ENCODE data around the gene MAZ.
A peak's percentile ranks its signal among the peaks of the same experiment; 100 is the strongest.

The MAZ gene

DNA sequence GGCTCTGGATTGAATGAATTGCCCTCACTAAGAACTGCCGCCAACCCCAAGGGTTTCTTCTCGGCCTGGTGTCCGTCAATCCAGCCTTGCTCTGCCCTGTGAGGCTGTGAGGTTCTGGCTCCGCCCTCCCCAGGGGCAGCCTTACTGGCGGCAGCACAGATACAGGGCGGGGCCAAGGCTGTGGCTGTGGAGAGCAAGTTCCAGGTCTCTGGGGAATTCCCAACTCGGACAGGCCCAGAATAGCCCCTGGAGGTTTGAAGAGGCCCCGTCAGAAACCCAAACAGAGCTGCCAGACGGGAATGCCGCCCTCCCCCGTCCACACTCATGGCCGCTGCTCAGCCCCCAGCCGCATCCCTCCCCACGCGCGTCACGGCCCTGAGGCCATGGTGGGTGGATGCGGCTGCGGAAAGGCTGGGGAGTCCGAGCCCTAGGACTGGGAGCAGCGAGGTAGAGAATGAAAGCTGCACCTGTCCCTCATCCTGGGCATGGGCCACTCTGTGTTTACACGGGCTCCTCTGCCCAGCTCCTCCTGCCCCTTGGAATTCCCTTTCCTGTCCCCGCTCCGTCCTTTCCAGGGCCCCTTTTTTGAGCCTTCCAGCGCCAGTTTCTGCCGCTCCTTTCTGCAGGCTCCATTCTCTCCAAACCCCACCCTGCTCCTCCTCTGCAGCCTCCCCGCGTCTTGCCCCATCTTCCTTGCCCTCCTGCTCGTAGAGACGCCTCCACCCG, 5.0 kb downstream of the MAZ start:
- peak; percentile 92 for DNase-seq (ENCODE audit: low spot score)
- TF ChIP-seq, protein P1, sequence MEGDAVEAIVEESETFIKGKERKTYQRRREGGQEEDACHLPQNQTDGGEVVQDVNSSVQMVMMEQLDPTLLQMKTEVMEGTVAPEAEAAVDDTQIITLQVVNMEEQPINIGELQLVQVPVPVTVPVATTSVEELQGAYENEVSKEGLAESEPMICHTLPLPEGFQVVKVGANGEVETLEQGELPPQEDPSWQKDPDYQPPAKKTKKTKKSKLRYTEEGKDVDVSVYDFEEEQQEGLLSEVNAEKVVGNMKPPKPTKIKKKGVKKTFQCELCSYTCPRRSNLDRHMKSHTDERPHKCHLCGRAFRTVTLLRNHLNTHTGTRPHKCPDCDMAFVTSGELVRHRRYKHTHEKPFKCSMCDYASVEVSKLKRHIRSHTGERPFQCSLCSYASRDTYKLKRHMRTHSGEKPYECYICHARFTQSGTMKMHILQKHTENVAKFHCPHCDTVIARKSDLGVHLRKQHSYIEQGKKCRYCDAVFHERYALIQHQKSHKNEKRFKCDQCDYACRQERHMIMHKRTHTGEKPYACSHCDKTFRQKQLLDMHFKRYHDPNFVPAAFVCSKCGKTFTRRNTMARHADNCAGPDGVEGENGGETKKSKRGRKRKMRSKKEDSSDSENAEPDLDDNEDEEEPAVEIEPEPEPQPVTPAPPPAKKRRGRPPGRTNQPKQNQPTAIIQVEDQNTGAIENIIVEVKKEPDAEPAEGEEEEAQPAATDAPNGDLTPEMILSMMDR (IDR thresholded peaks at IDR 0.05; ENCODE audit: borderline replicate concordance, control extremely low read depth, extremely low read depth, insufficient read depth, missing control alignments), result no peak
- in situ Hi-C loops (cut with MboI; ENCODE audit: low sequenced_read_pairs, unreplicated experiment), result no loop called here

DNA sequence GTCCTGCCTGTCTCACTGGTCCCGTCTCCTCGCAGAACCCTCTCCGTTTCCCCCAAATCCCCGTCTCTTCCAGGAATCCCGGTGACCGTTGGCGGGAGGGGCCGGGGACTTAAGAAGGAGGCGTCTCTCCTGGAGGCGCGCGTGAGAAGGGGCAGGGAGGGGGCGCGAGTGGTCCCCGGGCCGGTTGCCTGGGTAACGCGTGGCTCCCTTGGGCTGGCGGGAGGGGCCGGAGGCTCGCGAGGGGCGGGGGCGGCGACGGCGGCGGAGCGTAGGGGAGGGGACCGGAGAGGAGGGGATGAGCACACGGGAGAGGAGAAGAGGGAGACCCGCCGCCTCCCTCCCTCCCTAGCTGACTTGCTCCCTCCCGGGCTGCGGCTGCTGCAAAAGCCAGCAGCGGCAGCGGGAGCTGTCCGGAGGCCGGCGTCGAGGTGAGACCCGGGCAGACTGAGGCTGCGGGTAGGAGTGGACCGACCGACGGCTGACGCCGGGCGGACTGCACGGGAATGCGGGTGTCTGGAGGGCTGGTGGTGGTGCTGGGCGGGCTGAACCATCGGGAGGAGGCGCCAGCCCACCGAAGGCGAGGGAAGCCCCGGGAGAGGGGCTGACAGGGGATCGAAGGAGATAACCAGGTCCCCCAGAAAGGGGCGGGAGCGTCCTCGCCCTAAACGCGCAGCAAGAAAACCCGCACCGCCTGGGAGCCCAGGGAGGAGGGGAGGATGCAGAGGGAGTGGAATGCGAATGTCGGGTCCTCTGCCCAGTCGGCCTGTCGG, 5.8 kb downstream of the MAZ start, which contains the start of gene PRRT2:
TSS of gene PRRT2 (plus strand) at position 298 of the 770 bp plus-strand sequence. CDS start 862 bp downstream, outside the sequence.
- in situ Hi-C loops (cut with MboI; ENCODE audit: low sequenced_read_pairs, unreplicated experiment), result no loop called here
- TF ChIP-seq, protein P1 (IDR thresholded peaks at IDR 0.05; ENCODE audit: borderline replicate concordance, control extremely low read depth, extremely low read depth, insufficient read depth, missing control alignments), result no peak
- peak; percentile 65 for DNase-seq (ENCODE audit: low spot score)

DNA sequence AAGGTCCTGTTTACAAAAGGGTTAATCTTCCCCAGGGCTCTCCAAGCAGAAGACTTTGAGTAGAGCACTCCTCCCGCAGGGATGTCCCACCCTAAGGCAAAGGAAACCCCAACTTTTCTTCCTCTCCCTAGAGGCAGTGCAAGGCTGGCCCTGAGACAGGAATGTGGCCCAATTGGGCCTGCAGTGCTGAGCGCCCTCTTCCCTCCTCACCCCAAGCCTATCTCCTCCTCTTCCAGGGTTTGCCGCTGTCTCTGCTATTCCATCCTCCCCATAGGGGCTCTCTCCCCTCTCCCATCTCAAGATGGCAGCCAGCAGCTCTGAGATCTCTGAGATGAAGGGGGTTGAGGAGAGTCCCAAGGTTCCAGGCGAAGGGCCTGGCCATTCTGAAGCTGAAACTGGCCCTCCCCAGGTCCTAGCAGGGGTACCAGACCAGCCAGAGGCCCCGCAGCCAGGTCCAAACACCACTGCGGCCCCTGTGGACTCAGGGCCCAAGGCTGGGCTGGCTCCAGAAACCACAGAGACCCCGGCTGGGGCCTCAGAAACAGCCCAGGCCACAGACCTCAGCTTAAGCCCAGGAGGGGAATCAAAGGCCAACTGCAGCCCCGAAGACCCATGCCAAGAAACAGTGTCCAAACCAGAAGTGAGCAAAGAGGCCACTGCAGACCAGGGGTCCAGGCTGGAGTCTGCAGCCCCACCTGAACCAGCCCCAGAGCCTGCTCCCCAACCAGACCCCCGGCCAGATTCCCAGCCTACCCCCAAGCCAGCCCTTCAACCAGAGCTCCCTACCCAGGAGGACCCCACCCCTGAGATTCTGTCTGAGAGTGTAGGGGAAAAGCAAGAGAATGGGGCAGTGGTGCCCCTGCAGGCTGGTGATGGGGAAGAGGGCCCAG, 6.7 kb downstream of the MAZ start:
- in situ Hi-C loops (cut with MboI; ENCODE audit: low sequenced_read_pairs, unreplicated experiment), result no loop called here
- TF ChIP-seq, protein P1 (IDR thresholded peaks at IDR 0.05; ENCODE audit: borderline replicate concordance, control extremely low read depth, extremely low read depth, insufficient read depth, missing control alignments), result no peak

DNA sequence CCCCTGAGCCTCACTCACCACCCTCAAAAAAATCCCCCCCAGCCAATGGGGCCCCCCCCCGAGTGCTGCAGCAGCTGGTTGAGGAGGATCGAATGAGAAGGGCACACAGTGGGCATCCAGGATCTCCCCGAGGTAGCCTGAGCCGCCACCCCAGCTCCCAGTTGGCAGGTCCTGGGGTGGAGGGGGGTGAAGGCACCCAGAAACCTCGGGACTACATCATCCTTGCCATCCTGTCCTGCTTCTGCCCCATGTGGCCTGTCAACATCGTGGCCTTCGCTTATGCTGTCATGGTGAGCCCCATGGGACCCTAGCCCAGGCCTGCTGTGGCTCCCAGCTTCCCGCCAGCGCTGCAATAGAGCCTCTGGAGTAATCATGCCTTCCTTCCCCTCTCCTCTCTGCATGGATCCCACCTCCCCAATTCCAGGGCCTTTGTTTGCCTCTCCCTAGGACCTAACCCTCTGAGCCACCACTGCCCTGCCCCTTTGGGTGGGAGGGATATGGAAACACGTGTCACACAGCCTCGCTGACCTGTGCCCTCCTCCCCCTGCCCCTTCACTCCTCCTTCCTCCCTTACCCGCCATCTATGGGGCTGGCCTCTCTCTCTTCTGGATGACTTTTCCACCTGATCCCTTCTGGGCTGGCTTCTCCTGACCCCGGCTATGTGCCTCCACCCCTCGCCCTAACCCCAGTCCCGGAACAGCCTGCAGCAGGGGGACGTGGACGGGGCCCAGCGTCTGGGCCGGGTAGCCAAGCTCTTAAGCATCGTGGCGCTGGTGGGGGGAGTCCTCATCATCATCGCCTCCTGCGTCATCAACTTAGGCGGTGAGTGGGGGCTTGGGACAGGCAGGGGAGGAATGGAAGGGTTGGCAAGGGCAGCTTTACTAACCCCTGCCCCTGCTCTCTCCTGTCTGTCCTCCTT, 7.6 kb downstream of the MAZ start:
- in situ Hi-C loops (cut with MboI; ENCODE audit: low sequenced_read_pairs, unreplicated experiment), result no loop called here
- no peak for DNase-seq (ENCODE audit: low spot score)
- TF ChIP-seq, protein P1 (IDR thresholded peaks at IDR 0.05; ENCODE audit: borderline replicate concordance, control extremely low read depth, extremely low read depth, insufficient read depth, missing control alignments), result no peak

More for the DNA sequence above, 6.7 kb downstream of the MAZ start:
- DNase-seq (ENCODE audit: low spot score), result no peak

DNA sequence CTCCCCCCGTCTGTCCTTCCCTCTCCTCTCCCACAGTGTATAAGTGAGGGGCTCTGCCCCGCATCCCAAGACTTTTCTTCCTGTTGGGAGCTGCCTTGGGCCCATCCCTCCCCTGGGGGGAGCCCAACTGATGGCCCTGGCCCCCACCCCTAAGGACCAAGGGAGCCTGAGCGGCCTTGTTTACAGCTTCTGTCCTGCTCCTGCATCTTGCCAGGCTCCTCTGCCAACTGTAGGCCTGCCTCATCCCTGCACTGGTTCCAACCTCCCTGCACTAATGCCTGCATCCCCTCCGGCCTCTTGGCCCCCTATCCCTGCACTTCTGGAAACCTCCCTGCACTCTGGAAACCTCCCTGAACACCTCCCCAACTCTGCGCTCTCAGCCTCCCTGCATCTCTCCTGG, 8.3 kb downstream of the MAZ start:
- TF ChIP-seq, protein P1 (IDR thresholded peaks at IDR 0.05; ENCODE audit: borderline replicate concordance, control extremely low read depth, extremely low read depth, insufficient read depth, missing control alignments), result no peak
- in situ Hi-C loops (cut with MboI; ENCODE audit: low sequenced_read_pairs, unreplicated experiment), result no loop called here
- no peak for DNase-seq (ENCODE audit: low spot score)
